GM12878 (cell line): Measurements from ENCODE around the gene GCSAM. TPM values are rescaled to one million over a fixed set of nuclear protein-coding genes. Genes with fewer than 3 reads are reported as not detected.

Experiments
- CBX5 ChIP-seq: sonication (generic); IDR thresholded peaks from 2 replicates; pipeline ENCODE4 v1.6.1; 2016; ENCODE audit warnings: low read depth, moderate library complexity, mild to moderate bottlenecking, inconsistent platforms
- CHD2 ChIP-seq: IDR thresholded peaks from 2 replicates; pipeline ENCODE4 v1.6.1; 2011; ENCODE audit warnings: low read depth, low read length, improper control_type of control experiment, borderline replicate concordance
- EP300 ChIP-seq, 2 experiments: fragments of 150-350 bp in 1 of 2; IDR thresholded peaks; 2 replicates each; pipeline ENCODE4 v1.6.1; 2011 to 2012; ENCODE audit warnings: low read depth in 2 of 2, low read length in 2 of 2, borderline replicate concordance in 1 of 2, improper control_type of control experiment in 1 of 2, inconsistent platforms in 1 of 2; ENCODE audit not compliant: control insufficient read depth in 1 of 2
- ESRRA ChIP-seq: IDR thresholded peaks from 2 replicates; pipeline ENCODE4 v1.6.1; 2012; ENCODE audit warnings: mild to moderate bottlenecking, low read length, improper control_type of control experiment
- HDAC6 ChIP-seq: fragments of 200-600 bp; sonication (generic); IDR thresholded peaks from one replicate; pipeline ENCODE4 v1.8.0; 2017; ENCODE audit warnings: antibody characterized with exemption; ENCODE audit not compliant: unreplicated experiment
- IKZF1 ChIP-seq: fragments of 450-650 bp; conservative IDR thresholded peaks from 2 replicates; pipeline ENCODE4 v1.6.1; 2017; ENCODE audit warnings: antibody characterized with exemption, mild to moderate bottlenecking
- KAT2A ChIP-seq: conservative IDR thresholded peaks from 2 replicates; pipeline ENCODE4 v1.6.1; 2011; ENCODE audit warnings: low read depth, low read length; ENCODE audit not compliant: control insufficient read depth
- MEF2A ChIP-seq: IDR thresholded peaks from 2 replicates; pipeline ENCODE4 v1.6.1; 2011; ENCODE audit warnings: low read depth, mild to moderate bottlenecking, low read length, moderate library complexity; ENCODE audit not compliant: insufficient read depth
- MYC ChIP-seq: IDR thresholded peaks from 2 replicates; pipeline ENCODE4 v1.6.1; 2011; ENCODE audit warnings: mild to moderate bottlenecking, low read length, moderate library complexity, inconsistent platforms; ENCODE audit not compliant: insufficient read depth, insufficient replicate concordance, insufficient read length, severe bottlenecking
- NFYB ChIP-seq: IDR thresholded peaks from 2 replicates; pipeline ENCODE4 v1.6.1; 2011; ENCODE audit warnings: low read depth, mild to moderate bottlenecking, low read length, improper control_type of control experiment, moderate library complexity; ENCODE audit not compliant: insufficient read depth
- RELA ChIP-seq: fragments of 450-650 bp; IDR thresholded peaks from 2 replicates; pipeline ENCODE4 v1.8.0; 2014; ENCODE audit warnings: borderline replicate concordance; ENCODE audit not compliant: partially characterized antibody
- SIN3A ChIP-seq: IDR thresholded peaks from 2 replicates; pipeline ENCODE4 v1.6.1; 2012; ENCODE audit warnings: low read depth, low read length, improper control_type of control experiment
- SMARCA5 ChIP-seq: fragments of 450-650 bp; IDR thresholded peaks from 2 replicates; pipeline ENCODE4 v1.6.1; 2017; ENCODE audit warnings: mild to moderate bottlenecking
- SRF ChIP-seq, 2 experiments: IDR thresholded peaks; 2 replicates each; pipeline ENCODE4 v1.6.1; 2011; ENCODE audit warnings: low read depth in 2 of 2, low read length in 2 of 2, mild to moderate bottlenecking in 1 of 2, moderate library complexity in 1 of 2
- TCF3 ChIP-seq: IDR thresholded peaks from 2 replicates; pipeline ENCODE4 v1.6.1; 2012; ENCODE audit warnings: low read depth, mild to moderate bottlenecking, low read length, borderline replicate concordance; ENCODE audit not compliant: insufficient read depth
- ZBED1 ChIP-seq: IDR thresholded peaks from 2 replicates; pipeline ENCODE4 v1.6.1; 2016; ENCODE audit warnings: borderline replicate concordance
- polyA plus RNA-seq, 11 experiments: library from polyadenylated mRNA; depleted of rRNA in 4 of 11; unstranded in 6 of 11; stranded (reverse) in 5 of 11; fragments of >200 nt; fragmentation: Nextera tagmentation in 4 of 11; fragmentation: Illumina TruSeq in 1 of 11; extraction: Ambion mirVana in 4 of 11; extraction: Trizol in 1 of 11; gene quantifications; 1 replicate in 1 of 11; 2 replicates in 10 of 11; pipeline versions ENCODE4 v1.2.1 to v1.2.3, GENCODE V29; 2011 to 2016; ENCODE audit warnings: inconsistent platforms in 2 of 11, missing spikeins in 2 of 11, low read depth in 1 of 11
- total RNA-seq, 4 experiments: library from RNA; depleted of rRNA in 3 of 4; stranded (reverse); fragments of >200 nt in 3 of 4; fragmentation: Illumina TruSeq in 1 of 4; extraction: Trizol in 1 of 4; gene quantifications; 2 replicates each; pipeline versions ENCODE4 v1.2.1 to v1.2.3, GENCODE V29; 2013 to 2021
- TF ChIP-seq, protein P1 (sequence below): IDR thresholded peaks from 2 replicates; pipeline ENCODE4 v1.6.1; 2011; ENCODE audit warnings: borderline replicate concordance, low read depth, mild to moderate bottlenecking, moderate library complexity, low read length; ENCODE audit not compliant: insufficient read depth, poor library complexity, severe bottlenecking
- TF ChIP-seq, protein P2 (sequence below): IDR thresholded peaks from 2 replicates; pipeline ENCODE4 v1.6.1; 2012; ENCODE audit warnings: low read length, inconsistent platforms
- TF ChIP-seq, protein P3 (sequence below): IDR thresholded peaks from 2 replicates; pipeline ENCODE4 v1.6.1; 2011; ENCODE audit warnings: borderline replicate concordance, low read depth, mild to moderate bottlenecking, moderate library complexity, mixed read lengths, low read length; ENCODE audit not compliant: insufficient read depth; ENCODE audit errors: extremely low read length
- TF ChIP-seq, protein P4 (sequence below): fragments of 150-350 bp; IDR thresholded peaks from 2 replicates; pipeline ENCODE4 v1.6.1; 2016; ENCODE audit warnings: low read depth, low read length

GCSAM gene
- total and polyA plus RNA-seq, 10 of the 15 experiments (the other 5 are each of a cell fraction or from before 2014, with no cell fraction given), result 81.5 to 407 (median 107) TPM

DNA sequence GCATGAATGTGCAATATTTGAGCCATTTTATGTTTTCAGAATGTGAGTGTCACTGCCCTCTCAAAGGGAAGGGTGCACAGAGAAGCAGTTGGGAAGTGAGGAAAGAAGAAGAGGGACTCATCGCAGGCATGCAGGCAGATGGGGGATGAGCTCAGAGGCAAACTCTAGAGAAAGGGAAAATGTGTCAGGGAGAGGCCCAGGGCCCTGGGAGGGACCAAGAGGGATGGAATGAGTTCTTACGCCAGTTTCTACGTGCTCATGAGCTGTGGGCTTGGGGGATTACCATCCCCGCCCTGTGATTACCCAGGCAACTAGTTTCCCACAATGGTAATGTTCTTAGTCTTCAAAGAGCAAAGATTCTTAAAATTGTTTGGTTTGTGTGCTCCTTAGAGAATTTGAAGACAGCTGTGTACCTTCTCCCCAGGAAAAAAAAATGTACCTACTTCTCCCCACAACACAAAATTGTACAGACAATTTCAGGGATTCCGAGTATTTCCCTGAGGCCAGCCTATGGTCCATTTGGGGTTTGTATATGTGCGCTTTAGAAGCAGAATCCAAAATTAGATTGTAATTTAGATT lies 17.8 kb downstream of the GCSAM start (continued):
- TF ChIP-seq KAT2A, result no peak
- TF ChIP-seq IKZF1, result peak; percentile 73
- no peak for TF ChIP-seq NFYB
- TF ChIP-seq SRF (IDR thresholded peaks at IDR 0.05; ENCODE audit: low read depth in 2 of 2, low read length in 2 of 2), result no peak
- no peak for TF ChIP-seq HDAC6
- 0 out of 2 replicates have a peak, but pooled peaks have one; percentile 12 for TF ChIP-seq SMARCA5
- peak; percentile 55; the same call in 1 of the 2 replicates for TF ChIP-seq CHD2
- TF ChIP-seq MYC, result no peak
- peak; percentile 69; the same call in 1 of the 2 replicates for TF ChIP-seq TCF3
- TF ChIP-seq ESRRA, result no peak
- TF ChIP-seq CBX5, result no peak
- peak; percentile 95 for TF ChIP-seq ZBED1
- TF ChIP-seq, protein P1, sequence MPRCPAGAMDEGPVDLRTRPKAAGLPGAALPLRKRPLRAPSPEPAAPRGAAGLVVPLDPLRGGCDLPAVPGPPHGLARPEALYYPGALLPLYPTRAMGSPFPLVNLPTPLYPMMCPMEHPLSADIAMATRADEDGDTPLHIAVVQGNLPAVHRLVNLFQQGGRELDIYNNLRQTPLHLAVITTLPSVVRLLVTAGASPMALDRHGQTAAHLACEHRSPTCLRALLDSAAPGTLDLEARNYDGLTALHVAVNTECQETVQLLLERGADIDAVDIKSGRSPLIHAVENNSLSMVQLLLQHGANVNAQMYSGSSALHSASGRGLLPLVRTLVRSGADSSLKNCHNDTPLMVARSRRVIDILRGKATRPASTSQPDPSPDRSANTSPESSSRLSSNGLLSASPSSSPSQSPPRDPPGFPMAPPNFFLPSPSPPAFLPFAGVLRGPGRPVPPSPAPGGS, result peak; percentile 99
- TF ChIP-seq MEF2A, result peak; percentile 52; the same call in 1 of the 2 replicates
- TF ChIP-seq RELA, result peak; percentile 22
- TF ChIP-seq, protein P2, sequence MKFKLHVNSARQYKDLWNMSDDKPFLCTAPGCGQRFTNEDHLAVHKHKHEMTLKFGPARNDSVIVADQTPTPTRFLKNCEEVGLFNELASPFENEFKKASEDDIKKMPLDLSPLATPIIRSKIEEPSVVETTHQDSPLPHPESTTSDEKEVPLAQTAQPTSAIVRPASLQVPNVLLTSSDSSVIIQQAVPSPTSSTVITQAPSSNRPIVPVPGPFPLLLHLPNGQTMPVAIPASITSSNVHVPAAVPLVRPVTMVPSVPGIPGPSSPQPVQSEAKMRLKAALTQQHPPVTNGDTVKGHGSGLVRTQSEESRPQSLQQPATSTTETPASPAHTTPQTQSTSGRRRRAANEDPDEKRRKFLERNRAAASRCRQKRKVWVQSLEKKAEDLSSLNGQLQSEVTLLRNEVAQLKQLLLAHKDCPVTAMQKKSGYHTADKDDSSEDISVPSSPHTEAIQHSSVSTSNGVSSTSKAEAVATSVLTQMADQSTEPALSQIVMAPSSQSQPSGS, result peak; percentile 93
- no peak for TF ChIP-seq SIN3A
- TF ChIP-seq, protein P3, sequence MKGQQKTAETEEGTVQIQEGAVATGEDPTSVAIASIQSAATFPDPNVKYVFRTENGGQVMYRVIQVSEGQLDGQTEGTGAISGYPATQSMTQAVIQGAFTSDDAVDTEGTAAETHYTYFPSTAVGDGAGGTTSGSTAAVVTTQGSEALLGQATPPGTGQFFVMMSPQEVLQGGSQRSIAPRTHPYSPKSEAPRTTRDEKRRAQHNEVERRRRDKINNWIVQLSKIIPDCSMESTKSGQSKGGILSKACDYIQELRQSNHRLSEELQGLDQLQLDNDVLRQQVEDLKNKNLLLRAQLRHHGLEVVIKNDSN, result no peak
- peak; percentile 62 to 82; a peak in 3 of 4 replicates for TF ChIP-seq EP300 (IDR thresholded peaks at IDR 0.05; ENCODE audit: borderline replicate concordance in 1 of 2, control insufficient read depth in 1 of 2, low read depth in 2 of 2, low read length in 2 of 2)
- TF ChIP-seq, protein P4, sequence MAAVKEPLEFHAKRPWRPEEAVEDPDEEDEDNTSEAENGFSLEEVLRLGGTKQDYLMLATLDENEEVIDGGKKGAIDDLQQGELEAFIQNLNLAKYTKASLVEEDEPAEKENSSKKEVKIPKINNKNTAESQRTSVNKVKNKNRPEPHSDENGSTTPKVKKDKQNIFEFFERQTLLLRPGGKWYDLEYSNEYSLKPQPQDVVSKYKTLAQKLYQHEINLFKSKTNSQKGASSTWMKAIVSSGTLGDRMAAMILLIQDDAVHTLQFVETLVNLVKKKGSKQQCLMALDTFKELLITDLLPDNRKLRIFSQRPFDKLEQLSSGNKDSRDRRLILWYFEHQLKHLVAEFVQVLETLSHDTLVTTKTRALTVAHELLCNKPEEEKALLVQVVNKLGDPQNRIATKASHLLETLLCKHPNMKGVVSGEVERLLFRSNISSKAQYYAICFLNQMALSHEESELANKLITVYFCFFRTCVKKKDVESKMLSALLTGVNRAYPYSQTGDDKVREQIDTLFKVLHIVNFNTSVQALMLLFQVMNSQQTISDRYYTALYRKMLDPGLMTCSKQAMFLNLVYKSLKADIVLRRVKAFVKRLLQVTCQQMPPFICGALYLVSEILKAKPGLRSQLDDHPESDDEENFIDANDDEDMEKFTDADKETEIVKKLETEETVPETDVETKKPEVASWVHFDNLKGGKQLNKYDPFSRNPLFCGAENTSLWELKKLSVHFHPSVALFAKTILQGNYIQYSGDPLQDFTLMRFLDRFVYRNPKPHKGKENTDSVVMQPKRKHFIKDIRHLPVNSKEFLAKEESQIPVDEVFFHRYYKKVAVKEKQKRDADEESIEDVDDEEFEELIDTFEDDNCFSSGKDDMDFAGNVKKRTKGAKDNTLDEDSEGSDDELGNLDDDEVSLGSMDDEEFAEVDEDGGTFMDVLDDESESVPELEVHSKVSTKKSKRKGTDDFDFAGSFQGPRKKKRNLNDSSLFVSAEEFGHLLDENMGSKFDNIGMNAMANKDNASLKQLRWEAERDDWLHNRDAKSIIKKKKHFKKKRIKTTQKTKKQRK, result no peak
